ENCODE results near the gene PTTG1. TPM values are rescaled to one million over a fixed set of nuclear protein-coding genes. Genes with fewer than 3 reads are reported as not detected.

PTTG1 gene
- total and polyA plus RNA-seq, 2 donors (not counting 1 experiment from before 2014, with no cell fraction given) = 8.1 to 15.4 TPM

DNA sequence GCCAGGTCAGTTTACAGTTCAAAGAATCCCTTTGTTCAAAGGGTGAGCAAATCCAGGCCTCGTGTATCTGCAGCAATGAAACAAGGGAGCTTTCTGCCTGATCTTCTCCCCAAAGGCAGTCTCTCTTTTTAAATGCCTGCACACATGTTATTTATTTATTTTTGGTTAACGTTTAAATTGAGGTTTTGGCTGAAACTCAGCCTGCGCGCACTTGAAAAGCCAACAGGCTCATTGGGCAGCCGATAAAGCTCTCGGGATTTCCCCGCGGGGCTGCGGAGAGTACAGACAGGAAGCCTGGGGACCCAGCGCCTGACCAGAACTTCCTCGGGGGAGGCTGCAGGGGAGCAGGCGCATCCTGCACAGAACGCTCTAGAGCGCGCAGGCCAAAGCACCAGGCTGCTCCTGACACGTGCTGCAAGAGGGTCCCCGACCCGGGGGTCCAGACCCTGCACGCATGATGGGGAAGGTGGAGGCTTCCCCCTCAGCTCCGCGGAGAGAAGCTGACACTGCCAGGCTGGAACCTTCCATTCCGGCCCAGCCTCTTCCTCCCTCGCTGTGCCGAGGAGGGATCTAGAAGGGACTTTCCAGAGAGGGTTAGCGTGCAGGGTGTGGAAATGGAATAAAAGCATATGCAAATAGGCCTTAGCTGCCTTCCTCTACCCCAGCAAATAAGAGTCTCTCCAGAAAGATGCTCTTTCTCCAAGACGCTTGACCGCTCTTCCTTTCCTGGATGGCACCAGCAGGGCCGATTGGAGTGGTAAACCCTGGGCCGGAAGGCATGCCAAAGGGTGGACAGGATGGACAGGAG, 46.1 kb downstream of the PTTG1 start:
- DNase-seq (peak; percentile 87), ATAC-seq (ENCODE audit: low read depth) (peak; percentile 85)
- Histone ChIP-seq H3K4me2 (replicated peaks; ENCODE audit: low read depth, low read length, poor library complexity, severe bottlenecking) (peak overlapping the region; percentile 78), H3K27me3 (replicated peaks in 1 of 4; ENCODE audit: control extremely low read depth in 1 of 4, control insufficient read depth in 3 of 4, insufficient read depth in 4 of 4, low read length in 3 of 4) (peaks cover 0 to 32% (median 0%) of the 10 kb centered on the region in 4 experiments), H3K9ac (ENCODE audit: low read length) (peak overlapping the region; percentile 62), H3K36me3 (replicated peaks in 1 of 2; ENCODE audit: control extremely low read depth in 1 of 2, control insufficient read depth in 1 of 2, extremely low read depth in 1 of 2, insufficient read depth in 2 of 2, low read length in 1 of 2) (no peaks in the 10 kb centered on the region), H3K27ac (ENCODE audit: low read length in 2 of 2) (peak overlapping the region in 1 of 2 donors; percentile 60), H3K79me2 (ENCODE audit: control insufficient read depth, insufficient read depth, low read length) (peaks cover 16% of the 10 kb centered on the region), H3K4me1 (ENCODE audit: control insufficient read depth in 2 of 2, insufficient read depth in 2 of 2, low read length in 2 of 2) (peaks cover 48 to 53% of the 10 kb centered on the region in 2 donors), H4K20me1 (ENCODE audit: control insufficient read depth, insufficient read depth, low read length, poor library complexity, severe bottlenecking) (no peaks in the 10 kb centered on the region), H3K4me3 (ENCODE audit: control extremely low read depth in 1 of 5, extremely low read depth in 1 of 5, insufficient read depth in 1 of 5, low read depth in 2 of 5, low read length in 4 of 5) (peak overlapping the region; percentile 24 to 58 (median 40)), H3K9me3 (ENCODE audit: control extremely low read depth in 1 of 3, control insufficient read depth in 2 of 3, insufficient read depth in 1 of 3, low read length in 2 of 3) (no peaks in the 10 kb centered on the region), H2AFZ (ENCODE audit: insufficient read depth, low read depth, low read length, poor library complexity, severe bottlenecking) (peak overlapping the region; percentile 53)
- TF ChIP-seq, protein P1, sequence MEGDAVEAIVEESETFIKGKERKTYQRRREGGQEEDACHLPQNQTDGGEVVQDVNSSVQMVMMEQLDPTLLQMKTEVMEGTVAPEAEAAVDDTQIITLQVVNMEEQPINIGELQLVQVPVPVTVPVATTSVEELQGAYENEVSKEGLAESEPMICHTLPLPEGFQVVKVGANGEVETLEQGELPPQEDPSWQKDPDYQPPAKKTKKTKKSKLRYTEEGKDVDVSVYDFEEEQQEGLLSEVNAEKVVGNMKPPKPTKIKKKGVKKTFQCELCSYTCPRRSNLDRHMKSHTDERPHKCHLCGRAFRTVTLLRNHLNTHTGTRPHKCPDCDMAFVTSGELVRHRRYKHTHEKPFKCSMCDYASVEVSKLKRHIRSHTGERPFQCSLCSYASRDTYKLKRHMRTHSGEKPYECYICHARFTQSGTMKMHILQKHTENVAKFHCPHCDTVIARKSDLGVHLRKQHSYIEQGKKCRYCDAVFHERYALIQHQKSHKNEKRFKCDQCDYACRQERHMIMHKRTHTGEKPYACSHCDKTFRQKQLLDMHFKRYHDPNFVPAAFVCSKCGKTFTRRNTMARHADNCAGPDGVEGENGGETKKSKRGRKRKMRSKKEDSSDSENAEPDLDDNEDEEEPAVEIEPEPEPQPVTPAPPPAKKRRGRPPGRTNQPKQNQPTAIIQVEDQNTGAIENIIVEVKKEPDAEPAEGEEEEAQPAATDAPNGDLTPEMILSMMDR (IDR thresholded peaks at IDR 0.05) = no peak
- TF ChIP-seq EZH2 (IDR thresholded peaks at IDR 0.05; ENCODE audit: borderline replicate concordance, insufficient read depth, low read depth, low read length, poor library complexity, severe bottlenecking) = no peak
- CTCF ChIA-PET = interaction anchor here (0.7 to 5.9 kb wide), 10 partner anchors 9 to 625 kb away, joined by 3 to 89 read pairs (median 6); partner anchors contain the start of gene SLU7
- Mint-ChIP-seq H3K27ac (peak overlapping the region; percentile 93), H3K9me3 (ENCODE audit: insufficient read depth) (no peaks in the 10 kb centered on the region), H3K4me1 (peaks cover 60% of the 10 kb centered on the region), H3K4me3 (peak overlapping the region; percentile 93), H3K27me3 (no peaks in the 10 kb centered on the region)
- WGBS (ENCODE audit: insufficient coverage) = 0% methylated on average over 20 of the region's 29 CpGs
- intact Hi-C loops (cut with micrococcal nuclease) = loop anchor here (1.0 to 2.0 kb wide), 3 partner anchors 29 to 48 kb away; partner anchors contain the start of gene SLU7
- POLR2A ChIA-PET = interaction anchor here (0.6 to 1.4 kb wide), 3 partner anchors 28 to 49 kb away, joined by 3 to 5 read pairs (median 3); partner anchors contain the start of genes PTTG1 and SLU7

All from B cell (primary cell).